ENCODE results near the gene NXPH1.

DNA sequence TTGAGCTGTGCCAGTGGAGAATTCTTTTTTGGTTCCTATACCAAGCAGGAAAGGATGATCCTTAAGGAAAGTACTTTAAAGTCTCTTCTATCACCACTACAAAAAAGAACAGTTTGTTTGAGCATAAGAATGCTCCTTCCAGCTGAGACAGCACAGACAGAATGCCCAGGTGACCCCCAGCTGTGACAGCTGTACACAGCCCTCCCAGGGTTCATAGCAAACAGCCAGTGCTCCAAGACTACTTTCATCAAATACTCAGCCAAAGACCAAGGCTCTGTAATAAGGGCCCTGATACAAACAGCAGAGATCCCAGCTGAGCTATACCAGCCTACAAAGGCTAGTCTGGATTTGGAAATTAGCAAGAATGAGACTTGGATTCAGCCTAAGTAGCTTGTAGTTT is 65.7 kb downstream of the NXPH1 start:
- no peak for TF ChIP-seq POLR2AphosphoS5 (IDR thresholded peaks at IDR 0.05; ENCODE audit: borderline replicate concordance, low read depth, low read length)
- no peak for TF ChIP-seq EZH2 (IDR thresholded peaks at IDR 0.05)
- no peak for TF ChIP-seq FOXP2 (optimal IDR thresholded peaks at IDR 0.05; ENCODE audit: control extremely low read depth, extremely low read length, insufficient read depth)
